Measurements from ENCODE around the gene DNAH8.

Gene DNAH8

GRCh38 chr6:38978139-38978704, 263.1 kb downstream of the DNAH8 start:
- DNase-seq: no peak

- no peak for DNase-seq
These were observed 267.4 kb downstream of the DNAH8 start for GRCh38 chr6:38982470-38982869.

- no peak for DNase-seq
These were observed 269.6 kb downstream of the DNAH8 start for GRCh38 chr6:38984723-38985122.

- no peak for DNase-seq
These were observed 270.7 kb downstream of the DNAH8 start for GRCh38 chr6:38985839-38986238.

DNA sequence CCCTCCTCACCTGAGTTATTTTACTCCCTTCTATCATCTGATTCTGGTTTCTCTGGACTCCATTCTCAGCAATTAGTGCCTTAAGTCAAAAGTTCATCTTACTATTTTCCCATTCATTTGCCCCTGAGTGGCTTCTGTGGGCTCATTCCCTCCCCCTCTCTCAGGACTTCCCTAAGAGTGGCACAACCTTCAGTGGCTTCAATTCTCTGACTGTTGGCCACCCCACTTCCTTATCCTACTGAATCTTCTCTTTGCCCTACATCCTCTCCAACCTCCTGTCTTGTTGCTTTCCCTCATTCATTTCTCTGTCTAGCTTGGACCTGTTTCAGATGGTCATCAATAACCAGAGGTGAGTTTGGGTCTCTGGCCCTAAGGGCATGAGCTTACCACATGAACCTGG, 272.4 kb downstream of the DNAH8 start:
- no peak for DNase-seq

GRCh38 chr6:38988736-38989449, 273.8 kb downstream of the DNAH8 start:
- no peak for DNase-seq

DNA sequence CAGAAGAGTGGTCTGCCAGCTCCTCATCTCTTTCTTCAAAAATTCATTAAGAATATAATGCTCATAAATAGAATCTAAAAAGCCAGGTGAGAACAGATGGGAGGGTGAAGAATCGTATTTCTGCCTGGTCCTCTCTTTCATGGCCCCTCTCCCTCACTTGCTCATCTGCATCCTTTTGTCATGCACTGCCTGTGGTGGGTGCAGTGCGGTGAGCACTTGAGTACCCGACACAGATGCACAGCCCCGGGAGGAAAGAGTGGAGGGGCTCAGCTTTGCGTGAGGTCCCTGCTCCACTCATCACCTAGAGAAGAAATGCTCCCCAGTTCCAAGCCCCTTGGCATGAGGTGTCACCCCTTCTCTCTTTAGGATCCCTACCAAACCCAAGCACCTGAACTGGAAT, 275.4 kb downstream of the DNAH8 start:
- no peak for DNase-seq

DNA sequence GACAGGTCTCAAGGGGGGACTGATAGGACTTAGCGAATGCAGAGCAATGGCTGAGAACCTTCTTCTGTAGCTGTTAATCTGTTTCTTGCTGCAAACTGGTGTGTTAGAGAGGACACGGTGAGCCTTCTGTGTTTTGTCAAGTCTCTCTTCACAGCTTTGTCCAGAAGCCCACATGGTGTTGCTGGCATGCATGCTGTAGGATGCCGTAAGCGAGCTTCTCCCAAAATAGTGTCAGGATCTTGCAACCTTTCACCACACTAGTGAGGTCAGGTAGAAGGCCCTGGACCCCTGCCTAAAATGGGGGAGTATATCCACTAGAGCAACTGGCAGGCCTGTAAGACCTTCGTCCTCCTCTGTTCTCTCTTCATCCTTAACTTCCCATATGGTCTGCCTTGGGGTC, 281.6 kb downstream of the DNAH8 start:
- DNase-seq: no peak

DNA sequence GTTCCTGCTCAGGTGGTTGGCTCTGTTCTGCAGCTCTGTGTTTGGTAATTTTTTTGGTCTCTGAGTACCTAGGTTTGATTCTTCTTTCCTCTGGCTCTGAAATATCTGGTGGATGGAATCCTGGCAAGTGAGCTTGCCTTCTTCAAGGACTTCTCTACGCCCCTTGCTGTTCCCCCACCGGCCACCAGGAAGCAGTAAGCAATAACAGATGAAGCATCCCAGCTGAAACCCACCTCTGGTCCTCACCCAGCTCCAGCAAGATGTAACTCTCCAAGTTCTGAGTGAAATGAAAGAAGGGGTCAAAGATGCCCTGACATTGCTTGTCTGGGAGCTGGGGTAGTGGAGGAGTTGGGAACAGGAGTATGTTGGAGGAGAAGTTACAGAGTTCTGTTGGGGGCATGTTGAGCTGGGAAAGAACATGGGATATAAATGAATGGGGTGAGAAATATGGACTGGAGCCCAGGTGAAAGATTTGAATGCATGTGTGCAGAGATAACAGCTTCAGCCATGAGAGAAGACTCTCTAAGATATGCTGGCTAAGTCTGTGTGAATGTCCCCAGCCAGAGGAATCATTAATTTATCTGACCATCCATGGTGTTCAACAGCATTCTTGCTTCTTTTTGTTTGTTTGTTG, 282.1 kb downstream of the DNAH8 start:
- DNase-seq: peak; percentile 50

DNA sequence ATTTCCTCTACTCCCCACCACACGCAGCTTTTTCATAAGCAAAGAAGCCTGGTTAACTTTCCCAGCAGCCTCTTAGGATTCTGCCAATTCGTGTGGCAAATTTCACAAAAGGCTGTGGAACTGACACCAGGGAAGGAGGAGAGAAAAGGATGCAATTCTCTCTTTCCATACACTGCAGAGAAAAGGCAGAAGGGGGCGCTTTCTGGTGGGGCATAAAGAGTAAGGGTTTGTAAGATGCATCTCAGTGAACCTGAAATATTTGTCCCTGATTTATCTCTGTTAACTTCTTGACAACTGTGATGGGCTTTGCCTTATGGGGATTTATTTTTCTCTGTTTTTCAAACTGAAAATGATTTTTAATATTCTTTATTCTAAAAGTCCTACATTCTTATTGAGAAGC, 288.0 kb downstream of the DNAH8 start:
- DNase-seq: peak; percentile 40

DNA sequence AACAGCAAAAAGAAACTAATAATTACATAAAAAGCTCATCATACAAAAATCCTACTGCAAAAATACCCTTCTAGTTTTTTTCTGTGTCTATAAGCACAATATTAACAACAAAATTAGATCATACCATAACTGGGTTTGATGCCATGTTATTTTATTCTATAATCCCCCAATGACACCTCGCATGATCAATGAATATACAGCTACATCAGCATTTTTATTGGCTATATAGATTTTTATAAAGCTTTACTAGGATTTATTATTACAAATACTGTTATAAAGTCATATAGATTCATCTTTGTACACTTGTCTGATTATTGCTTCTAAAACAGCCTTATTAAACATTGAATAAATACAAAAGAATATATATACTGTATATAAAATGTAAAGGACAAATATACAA, 288.4 kb downstream of the DNAH8 start:
- DNase-seq: no peak

GRCh38 chr6:39004801-39005200, 289.7 kb downstream of the DNAH8 start:
- no peak for DNase-seq

- DNase-seq: peak; percentile 10
These were observed 290.7 kb downstream of the DNAH8 start for GRCh38 chr6:39005774-39006173.

DNA sequence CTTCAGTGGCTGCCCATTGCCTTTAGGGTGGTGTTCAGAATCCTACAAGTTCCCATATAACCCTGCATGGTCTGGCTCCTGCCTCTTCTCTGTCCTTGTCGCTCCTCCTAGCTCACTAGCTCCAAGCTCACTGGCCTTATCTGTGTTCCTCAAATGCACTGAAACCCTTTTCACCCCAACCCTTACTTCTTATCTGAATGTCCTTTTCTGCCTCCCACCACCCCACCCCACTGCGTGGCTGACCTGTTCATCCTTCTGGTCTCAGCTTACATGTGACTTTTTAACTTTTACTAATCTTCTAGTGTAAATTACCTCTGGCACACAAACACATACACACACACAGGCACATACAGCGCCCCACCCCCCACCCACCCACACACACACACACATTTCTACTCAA, 292.5 kb downstream of the DNAH8 start:
- DNase-seq: peak; percentile 82

GRCh38 chr6:39008737-39009136, 293.6 kb downstream of the DNAH8 start:
- DNase-seq: no peak

DNA sequence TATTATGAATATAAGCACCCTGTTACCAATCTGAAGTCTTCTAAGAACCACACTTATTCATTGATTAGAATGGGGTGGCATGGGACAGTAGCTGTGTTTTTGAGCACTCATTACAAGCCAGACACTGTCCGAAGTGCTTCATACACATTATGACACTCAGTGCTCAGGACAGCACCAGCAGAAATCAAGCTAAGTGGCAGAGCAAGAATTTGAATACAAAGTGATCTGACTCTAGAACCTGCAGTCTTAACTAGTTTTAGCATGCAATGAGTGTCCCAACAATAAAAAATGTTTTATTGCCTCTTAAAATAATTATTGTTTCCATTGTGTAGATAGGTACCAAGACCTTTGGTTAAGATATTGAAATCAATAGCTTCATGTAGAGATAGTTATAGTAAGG, 294.4 kb downstream of the DNAH8 start:
- DNase-seq: no peak

DNA sequence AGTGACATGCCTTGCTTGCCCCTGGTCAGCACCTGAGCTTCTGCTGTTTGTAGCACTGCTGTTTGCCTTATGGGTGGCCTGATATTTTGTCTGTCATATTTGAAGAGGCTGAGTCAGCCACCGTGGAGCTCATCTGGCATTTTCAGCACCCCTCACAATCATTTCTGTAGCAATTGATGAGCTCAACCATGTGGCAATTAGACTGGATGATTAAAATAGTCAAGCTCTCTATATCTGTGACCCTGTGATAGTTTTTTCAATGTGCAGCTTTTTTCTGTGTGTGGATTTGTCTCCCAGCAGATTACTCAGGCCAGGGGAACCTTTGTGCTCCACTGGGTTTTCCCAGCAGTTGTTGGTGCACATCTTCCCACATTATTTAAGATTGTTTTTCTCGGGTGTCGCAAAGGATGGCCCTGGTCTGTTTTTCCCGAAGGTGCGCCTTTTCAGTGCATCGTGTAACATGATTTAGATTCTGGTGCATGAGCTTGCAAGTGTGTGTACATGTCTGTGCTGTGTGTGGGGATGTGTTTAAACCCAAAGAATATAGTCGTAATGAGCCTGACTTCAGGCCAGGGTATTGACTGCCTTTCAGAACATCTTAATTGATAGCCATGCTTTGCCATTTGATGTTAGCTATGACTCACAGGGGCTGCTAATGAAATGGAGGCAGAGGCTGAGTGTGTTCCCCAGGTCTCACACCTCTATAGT, 301.9 kb downstream of the DNAH8 start:
- DNase-seq: no peak

DNA sequence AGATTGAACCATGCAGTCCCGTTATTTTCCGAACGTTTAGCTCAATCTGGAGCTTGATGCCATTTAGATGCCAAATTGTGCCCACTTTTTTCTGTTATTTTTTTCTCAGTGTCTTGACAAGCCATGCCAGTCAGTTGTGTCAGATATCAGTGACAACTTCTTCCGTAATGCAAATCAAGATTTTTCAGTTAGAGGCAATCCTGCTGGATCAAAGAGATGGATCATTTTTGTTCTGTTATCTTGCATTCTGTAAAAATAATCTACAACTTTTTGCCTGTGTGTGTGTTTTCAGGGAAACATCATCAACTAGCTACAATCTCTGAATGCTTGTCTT, 302.4 kb downstream of the DNAH8 start:
- DNase-seq: no peak

GRCh38 chr6:39018103-39018502, 303.0 kb downstream of the DNAH8 start:
- no peak for DNase-seq

GRCh38 chr6:39020136-39020535, 305.0 kb downstream of the DNAH8 start:
- no peak for DNase-seq

GRCh38 chr6:39021041-39021440, 305.9 kb downstream of the DNAH8 start:
- no peak for DNase-seq

DNA sequence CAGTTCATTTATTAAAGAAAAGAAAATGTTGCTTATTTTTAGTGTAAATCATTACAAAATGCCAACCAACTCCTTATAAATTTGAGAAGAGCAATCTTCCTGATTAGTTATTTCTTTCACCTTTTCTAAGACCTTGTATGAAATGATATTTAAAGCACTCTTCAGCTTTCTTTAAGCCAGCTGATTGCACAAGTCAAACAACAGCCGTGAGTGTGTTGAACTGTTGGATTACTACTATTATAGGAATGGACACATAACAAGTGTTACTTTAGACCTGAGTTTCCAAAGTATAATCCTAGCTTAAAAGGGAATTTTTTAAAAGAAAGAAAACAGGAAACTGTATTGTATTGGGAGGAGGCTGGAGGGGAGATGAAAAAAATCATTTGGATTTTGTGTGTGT, 306.7 kb downstream of the DNAH8 start:
- no peak for DNase-seq

- no peak for DNase-seq
These were observed 311.1 kb downstream of the DNAH8 start for GRCh38 chr6:39026175-39026574.
